T-cell (primary cell): ENCODE data around the gene CEP63. TPM values are rescaled to one million over a fixed set of nuclear protein-coding genes. Genes with fewer than 3 reads are reported as not detected.

Experiments
- ATAC-seq, 4 experiments: fragments of 200-7000 bp in 3 of 4; fragments of 150-1000 bp in 1 of 4; cut with Tn5 transposase; replicated peaks in 1 of 4; 1 replicate in 3 of 4; 2 replicates in 1 of 4; pipeline ENCODE4 v1.10.0; 2021; ENCODE audit warnings: moderate library complexity in 3 of 4, mild to moderate bottlenecking in 2 of 4, moderate number of reproducible peaks in 1 of 4
- CTCF ChIA-PET, 2 donors: fragments of 300-600 bp; sonication (Branson Sonifier 250); formaldehyde crosslinking; loops; one replicate each; lab custom pipeline; 2022; ENCODE audit warnings: antibody characterized with exemption in 2 of 2; lab: Charles Lee
- POLR2A ChIA-PET, 2 donors: fragments of 300-600 bp; sonication (Branson Sonifier 250); formaldehyde crosslinking; loops; one replicate each; lab custom pipeline; 2022; ENCODE audit warnings: antibody characterized with exemption in 2 of 2; lab: Charles Lee
- DNase-seq, 35 experiments: peaks; one replicate each; pipeline versions ENCODE4 v3.0.0 to v3.0.0-alpha.2; 2013 to 2023
- H3K27ac ChIP-seq: one replicate; pipeline ENCODE4 v1.5.1; 2013; ENCODE audit warnings: low read length
- H3K27me3 ChIP-seq, 2 experiments: replicated peaks in 1 of 2; 1 replicate in 1 of 2; 2 replicates in 1 of 2; pipeline versions ENCODE4 v1.6.1 to v1.7.0; 2013; ENCODE audit warnings: low read length in 1 of 2, mixed read lengths in 1 of 2; ENCODE audit not compliant: control insufficient read depth in 2 of 2, insufficient read depth in 2 of 2; ENCODE audit errors: extremely low read depth in 1 of 2
- H3K36me3 ChIP-seq, 2 donors: 1 replicate in 1 of 2; 2 replicates in 1 of 2; pipeline versions ENCODE4 v1.6.1 to v1.7.0; 2013; ENCODE audit warnings: low read length in 1 of 2; ENCODE audit not compliant: control insufficient read depth in 2 of 2, insufficient read depth in 1 of 2; ENCODE audit errors: extremely low read depth in 1 of 2
- H3K4me1 ChIP-seq, 2 experiments: 1 replicate in 1 of 2; 2 replicates in 1 of 2; pipeline versions ENCODE4 v1.6.1 to v1.7.0; 2013; ENCODE audit warnings: low read length in 2 of 2, mixed read lengths in 1 of 2; ENCODE audit not compliant: insufficient read depth in 2 of 2, control insufficient read depth in 1 of 2; ENCODE audit errors: extremely low read depth in 1 of 2
- H3K4me3 ChIP-seq, 2 donors: 1 replicate in 1 of 2; 2 replicates in 1 of 2; pipeline versions ENCODE4 v1.5.1 to v1.7.0; 2013; ENCODE audit warnings: mild to moderate bottlenecking in 2 of 2, low read length in 1 of 2, moderate library complexity in 1 of 2; ENCODE audit not compliant: control insufficient read depth in 1 of 2; ENCODE audit errors: extremely low read depth in 1 of 2
- H3K9me3 ChIP-seq: 2 replicates; pipeline ENCODE4 v1.7.0; 2013
- H3K27ac Mint-ChIP-seq, 2 donors: one replicate each; pipeline ENCODE4 v1.8.0; 2020 to 2021; ENCODE audit warnings: mild to moderate bottlenecking in 2 of 2, mixed read lengths in 2 of 2
- H3K27me3 Mint-ChIP-seq, 2 donors: one replicate each; pipeline ENCODE4 v1.8.0; 2021 to 2022; ENCODE audit warnings: mixed read lengths in 2 of 2
- H3K36me3 Mint-ChIP-seq: one replicate; pipeline ENCODE4 v1.8.0; 2021; ENCODE audit warnings: mixed read lengths
- H3K4me1 Mint-ChIP-seq, 3 donors: one replicate each; pipeline ENCODE4 v1.8.0; 2020 to 2022; ENCODE audit warnings: mixed read lengths in 3 of 3, mild to moderate bottlenecking in 1 of 3
- H3K4me3 Mint-ChIP-seq, 3 donors: one replicate each; pipeline ENCODE4 v1.8.0; 2020 to 2022; ENCODE audit warnings: mild to moderate bottlenecking in 3 of 3, mixed read lengths in 3 of 3, moderate library complexity in 3 of 3
- H3K9me3 Mint-ChIP-seq, 3 donors: one replicate each; pipeline ENCODE4 v1.8.0; 2020 to 2022; ENCODE audit warnings: mixed read lengths in 3 of 3
- WGBS: methylation state at CpG from one replicate; pipeline ENCODE4 v1.1.5; 2013; ENCODE audit warnings: missing lambda C conversion rate; ENCODE audit not compliant: insufficient coverage; 5-methylcytosine and 5-hydroxymethylcytosine counted together
- total RNA-seq, 35 experiments: library from RNA in 6 of 35; stranded (reverse) in 6 of 35; fragments of 120-200 nt in 1 of 35; gene quantifications; one replicate each; pipeline versions ENCODE4 v1.2.1 to v1.2.4 and lab custom pipeline; 2013 to 2026

The CEP63 gene
- total RNA-seq, 5 donors from 2014 or later (not counting 1 experiment from before 2014, with no cell fraction given), result 21.7 to 26.1 (median 24.6) TPM

GRCh38 chr3:134607054-134608022 lies 121.5 kb downstream of the CEP63 start:
- Histone ChIP-seq H3K27me3 (peaks cover 0 to 42% of the 10 kb centered on the region in 2 experiments), H3K9me3 (no peaks in the 10 kb centered on the region), H3K4me3 (no peak overlapping the region), H3K27ac (no peak overlapping the region), H3K4me1 (no peaks in the 10 kb centered on the region), H3K36me3 (no peaks in the 10 kb centered on the region)
- no peak overlapping the region for H3K27ac Mint-ChIP-seq
- peaks cover 10 to 13% of the 10 kb centered on the region in 2 donors for H3K27me3 Mint-ChIP-seq
- no peak overlapping the region for H3K4me3 Mint-ChIP-seq
- no peaks in the 10 kb centered on the region for H3K4me1 Mint-ChIP-seq
- no peak for ATAC-seq
- ChIA-PET CTCF (interaction anchor here in 1 of 2 donors (0.5 kb wide), 1 partner anchor 29 kb away, joined by 6 read pairs; no protein-coding TSS in a partner anchor), POLR2A (no interaction called here)
- DNase-seq, result no peak
- H3K9me3 Mint-ChIP-seq, result no peaks in the 10 kb centered on the region
- no peaks in the 10 kb centered on the region for H3K36me3 Mint-ChIP-seq
- 56% methylated on average over 12 of the region's 13 CpGs for WGBS

- Mint-ChIP-seq H3K27ac (no peak overlapping the region), H3K4me1 (no peaks in the 10 kb centered on the region), H3K36me3 (no peaks in the 10 kb centered on the region), H3K9me3 (no peaks in the 10 kb centered on the region), H3K27me3 (peaks cover 10 to 13% of the 10 kb centered on the region in 2 donors), H3K4me3 (no peak overlapping the region)
- no peak for ATAC-seq
- H3K4me1 ChIP-seq, result no peaks in the 10 kb centered on the region
- no peaks in the 10 kb centered on the region for H3K36me3 ChIP-seq
- no peak for DNase-seq
- ChIA-PET CTCF (interaction anchor here in 1 of 2 donors (0.5 kb wide), 1 partner anchor 30 kb away, joined by 6 read pairs; no protein-coding TSS in a partner anchor), POLR2A (no interaction called here)
- no peak overlapping the region for H3K4me3 ChIP-seq
- peaks cover 0 to 46% of the 10 kb centered on the region in 2 experiments for H3K27me3 ChIP-seq
- H3K27ac ChIP-seq, result no peak overlapping the region
- 93% methylated on average over 6 of the region's 6 CpGs for WGBS
- H3K9me3 ChIP-seq, result no peaks in the 10 kb centered on the region
Observed at GRCh38 chr3:134608023-134608770, 122.3 kb downstream of the CEP63 start.

- Histone ChIP-seq H3K36me3 (no peaks in the 10 kb centered on the region), H3K9me3 (no peaks in the 10 kb centered on the region), H3K4me1 (no peaks in the 10 kb centered on the region), H3K4me3 (no peak overlapping the region), H3K27me3 (peaks cover 0 to 47% of the 10 kb centered on the region in 2 experiments), H3K27ac (no peak overlapping the region)
- CTCF ChIA-PET, result no interaction called here
- no peaks in the 10 kb centered on the region for H3K36me3 Mint-ChIP-seq
- DNase-seq (no peak), ATAC-seq (no peak)
- POLR2A ChIA-PET, result no interaction called here
- no peaks in the 10 kb centered on the region for H3K9me3 Mint-ChIP-seq
- peaks cover 10 to 13% of the 10 kb centered on the region in 2 donors for H3K27me3 Mint-ChIP-seq
- WGBS, result 66% methylated on average over 7 of the region's 10 CpGs
- no peaks in the 10 kb centered on the region for H3K4me1 Mint-ChIP-seq
- H3K4me3 Mint-ChIP-seq, result no peak overlapping the region
- H3K27ac Mint-ChIP-seq, result no peak overlapping the region
Observed at GRCh38 chr3:134608771-134609435, 123.0 kb downstream of the CEP63 start.

GRCh38 chr3:134609821-134610431 lies 124.1 kb downstream of the CEP63 start:
- no peaks in the 10 kb centered on the region for H3K4me1 Mint-ChIP-seq
- no peak for ATAC-seq

DNA sequence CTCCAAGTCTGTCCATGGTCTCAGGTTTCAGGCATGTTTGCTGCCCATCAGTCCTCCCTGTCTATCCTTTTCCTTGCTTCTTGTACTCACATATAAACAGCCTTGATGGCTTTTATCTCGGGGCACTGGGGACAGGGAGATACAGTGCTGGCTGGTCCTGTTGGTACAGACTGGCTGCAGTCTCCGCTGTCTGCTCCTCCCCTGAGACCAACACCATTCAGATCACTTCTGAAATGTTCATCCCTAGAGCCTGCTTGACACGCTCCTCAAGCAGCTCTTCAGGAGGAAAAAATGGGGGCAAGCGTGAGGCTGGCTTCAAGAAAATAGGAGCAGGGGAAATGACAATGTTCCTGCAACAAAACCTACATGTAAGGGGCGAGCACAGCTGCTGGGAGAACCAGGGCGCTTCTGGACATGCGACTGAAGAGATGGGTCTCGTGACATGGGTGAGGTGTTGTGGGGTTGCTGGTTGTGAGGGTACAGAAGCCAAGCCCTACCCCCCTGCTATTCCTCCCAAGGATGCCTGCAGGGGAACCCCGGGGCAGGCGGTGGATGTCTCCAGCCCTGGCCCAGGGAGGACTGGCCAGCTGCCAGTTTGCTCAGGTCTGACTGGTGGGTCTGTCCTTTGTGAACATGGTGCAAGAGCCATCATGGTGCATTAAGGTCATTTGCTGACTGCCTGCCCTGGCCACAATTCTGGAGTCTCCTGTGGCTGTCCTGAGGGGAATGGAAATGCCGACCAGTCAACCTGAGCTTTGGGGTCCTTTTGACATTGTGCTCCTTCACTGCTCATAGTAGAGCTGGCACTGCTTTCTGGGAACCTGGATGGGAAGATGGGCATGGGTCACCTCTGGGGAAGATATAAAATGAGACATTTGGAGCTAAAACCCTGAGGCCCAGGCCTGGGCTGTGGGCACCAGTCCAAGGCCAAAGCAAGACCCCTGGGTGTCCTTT lies 124.9 kb downstream of the CEP63 start:
- ChIA-PET CTCF (no interaction called here), POLR2A (no interaction called here)
- H3K4me1 Mint-ChIP-seq, result no peaks in the 10 kb centered on the region
- Histone ChIP-seq H3K4me3 (no peak overlapping the region), H3K4me1 (no peaks in the 10 kb centered on the region), H3K9me3 (no peaks in the 10 kb centered on the region), H3K27ac (no peak overlapping the region), H3K27me3 (peaks cover 0 to 47% of the 10 kb centered on the region in 2 experiments), H3K36me3 (no peaks in the 10 kb centered on the region)
- DNase-seq (no peak), ATAC-seq (no peak)
- WGBS, result 68% methylated on average over 4 of the region's 11 CpGs
- no peak overlapping the region for H3K27ac Mint-ChIP-seq
- peaks cover 8 to 12% of the 10 kb centered on the region in 2 donors for H3K27me3 Mint-ChIP-seq
- no peaks in the 10 kb centered on the region for H3K36me3 Mint-ChIP-seq
- H3K9me3 Mint-ChIP-seq, result no peaks in the 10 kb centered on the region
- no peak overlapping the region for H3K4me3 Mint-ChIP-seq

More at GRCh38 chr3:134609821-134610431, 124.1 kb downstream of the CEP63 start:
- CTCF ChIA-PET, result no interaction called here
- Histone ChIP-seq H3K27ac (no peak overlapping the region), H3K9me3 (no peaks in the 10 kb centered on the region), H3K36me3 (no peaks in the 10 kb centered on the region), H3K4me3 (no peak overlapping the region), H3K27me3 (peaks cover 0 to 47% of the 10 kb centered on the region in 2 experiments), H3K4me1 (no peaks in the 10 kb centered on the region)
- H3K4me3 Mint-ChIP-seq, result no peak overlapping the region
- H3K27me3 Mint-ChIP-seq, result peaks cover 10 to 13% of the 10 kb centered on the region in 2 donors
- WGBS, result 82% methylated on average over 6 of the region's 10 CpGs
- H3K36me3 Mint-ChIP-seq, result no peaks in the 10 kb centered on the region
- no peaks in the 10 kb centered on the region for H3K9me3 Mint-ChIP-seq
- POLR2A ChIA-PET, result no interaction called here
- H3K27ac Mint-ChIP-seq, result no peak overlapping the region
- DNase-seq, result no peak
